Measurements from ENCODE around the gene RPS6KA2. TPM values are rescaled to one million over a fixed set of nuclear protein-coding genes. Genes with fewer than 3 reads are reported as not detected.

The RPS6KA2 gene
- total RNA-seq, 1 experiment from 2014 or later: 4.1 TPM

DNA sequence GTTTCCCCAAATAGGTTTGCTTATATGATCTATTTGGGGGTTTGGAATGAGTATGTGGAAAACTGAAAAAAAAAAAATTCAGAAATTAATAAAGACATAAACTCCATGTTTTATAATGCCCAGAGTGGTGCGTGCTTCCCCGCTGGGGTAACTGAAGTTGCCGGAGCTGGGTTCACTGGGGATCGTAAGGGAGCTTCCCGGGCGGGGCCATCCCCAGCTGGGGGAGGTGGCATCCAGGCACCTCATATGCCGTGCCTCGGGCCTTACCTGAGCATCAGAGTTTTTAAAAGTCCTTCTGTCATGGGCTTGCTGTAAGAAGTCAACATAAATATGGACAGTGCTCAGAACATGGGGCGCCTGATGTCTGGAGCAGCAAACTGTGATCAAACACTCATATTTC is 22.7 kb downstream of the RPS6KA2 start:
- ATAC-seq: no peak

DNA sequence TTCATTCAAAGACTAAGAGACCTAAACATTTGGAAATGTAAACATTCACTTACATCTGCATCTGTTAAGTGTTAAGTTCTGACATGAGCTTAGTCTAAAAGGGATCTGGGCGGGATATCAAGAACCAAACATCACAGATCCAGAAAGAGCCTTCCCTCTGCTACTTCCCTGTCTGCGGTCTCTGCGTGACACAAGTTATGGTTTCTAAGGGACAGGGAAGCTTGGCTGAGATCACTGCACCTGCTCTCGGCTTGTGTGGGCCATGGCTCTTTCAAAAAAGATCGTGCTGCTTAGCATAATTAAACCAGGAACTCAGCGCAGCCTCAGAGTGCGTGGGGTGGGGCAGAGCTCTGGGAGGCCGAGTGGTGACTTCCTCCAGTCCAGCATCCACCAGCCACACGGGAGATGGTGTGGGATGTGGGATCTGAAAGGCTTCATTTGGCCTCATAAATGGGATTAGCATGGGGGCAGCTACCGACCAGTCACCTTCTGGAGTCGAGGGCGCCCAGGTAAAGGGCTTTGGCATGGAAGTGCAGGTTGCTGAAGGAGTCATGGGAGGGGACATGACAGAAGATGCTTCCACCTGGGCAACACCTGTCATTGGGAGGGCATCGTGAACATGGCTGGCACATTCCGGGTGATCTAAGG is 23.9 kb downstream of the RPS6KA2 start:
- no peaks in the 10 kb centered on the region for H3K9me3 ChIP-seq (ENCODE audit: control insufficient read depth, insufficient read depth, low read depth, low read length)
- ChIA-PET POLR2A (no interaction called here), CTCF (no interaction called here)
- in situ Hi-C loops (cut with HindIII; ENCODE audit: low pct_unique_long_range_greater_than_20kb, low sequenced_read_pairs): no loop called here
- ATAC-seq: no peak
- no peak overlapping the region for H3K4me3 ChIP-seq (ENCODE audit: low read depth in 2 of 2, low read length in 2 of 2)
- DNase-seq (ENCODE audit: low read depth, low spot score): no peak
- no peaks in the 10 kb centered on the region for H3K27me3 ChIP-seq (ENCODE audit: control insufficient read depth, insufficient read depth, low read length)
- H3K27ac ChIP-seq (ENCODE audit: low read length): no peak overlapping the region
- TF ChIP-seq TCF7L2 (IDR thresholded peaks at IDR 0.05; ENCODE audit: low read depth, low read length) (no peak), POLR2AphosphoS5 (IDR thresholded peaks at IDR 0.05; ENCODE audit: low read depth, low read length) (no peak), CTCF (IDR thresholded peaks at IDR 0.05) (no peak), SIN3A (IDR thresholded peaks at IDR 0.05; ENCODE audit: borderline replicate concordance, insufficient read depth, low read depth, low read length) (no peak)
- TF ChIP-seq, protein P1, sequence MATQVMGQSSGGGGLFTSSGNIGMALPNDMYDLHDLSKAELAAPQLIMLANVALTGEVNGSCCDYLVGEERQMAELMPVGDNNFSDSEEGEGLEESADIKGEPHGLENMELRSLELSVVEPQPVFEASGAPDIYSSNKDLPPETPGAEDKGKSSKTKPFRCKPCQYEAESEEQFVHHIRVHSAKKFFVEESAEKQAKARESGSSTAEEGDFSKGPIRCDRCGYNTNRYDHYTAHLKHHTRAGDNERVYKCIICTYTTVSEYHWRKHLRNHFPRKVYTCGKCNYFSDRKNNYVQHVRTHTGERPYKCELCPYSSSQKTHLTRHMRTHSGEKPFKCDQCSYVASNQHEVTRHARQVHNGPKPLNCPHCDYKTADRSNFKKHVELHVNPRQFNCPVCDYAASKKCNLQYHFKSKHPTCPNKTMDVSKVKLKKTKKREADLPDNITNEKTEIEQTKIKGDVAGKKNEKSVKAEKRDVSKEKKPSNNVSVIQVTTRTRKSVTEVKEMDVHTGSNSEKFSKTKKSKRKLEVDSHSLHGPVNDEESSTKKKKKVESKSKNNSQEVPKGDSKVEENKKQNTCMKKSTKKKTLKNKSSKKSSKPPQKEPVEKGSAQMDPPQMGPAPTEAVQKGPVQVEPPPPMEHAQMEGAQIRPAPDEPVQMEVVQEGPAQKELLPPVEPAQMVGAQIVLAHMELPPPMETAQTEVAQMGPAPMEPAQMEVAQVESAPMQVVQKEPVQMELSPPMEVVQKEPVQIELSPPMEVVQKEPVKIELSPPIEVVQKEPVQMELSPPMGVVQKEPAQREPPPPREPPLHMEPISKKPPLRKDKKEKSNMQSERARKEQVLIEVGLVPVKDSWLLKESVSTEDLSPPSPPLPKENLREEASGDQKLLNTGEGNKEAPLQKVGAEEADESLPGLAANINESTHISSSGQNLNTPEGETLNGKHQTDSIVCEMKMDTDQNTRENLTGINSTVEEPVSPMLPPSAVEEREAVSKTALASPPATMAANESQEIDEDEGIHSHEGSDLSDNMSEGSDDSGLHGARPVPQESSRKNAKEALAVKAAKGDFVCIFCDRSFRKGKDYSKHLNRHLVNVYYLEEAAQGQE (IDR thresholded peaks at IDR 0.05; ENCODE audit: insufficient read depth in 1 of 2, low read depth in 2 of 2, low read length in 1 of 2): no peak
- no TSS peak for BruUV-seq (replicated peaks)
- no peaks in the 10 kb centered on the region for H3K36me3 ChIP-seq (ENCODE audit: control insufficient read depth, insufficient read depth, low read length)
- H3K4me1 ChIP-seq (ENCODE audit: control insufficient read depth, insufficient read depth, low read length): no peaks in the 10 kb centered on the region
- intact Hi-C loops (cut with micrococcal nuclease; ENCODE audit: unreplicated experiment): no loop called here

More for the DNA sequence above, 22.7 kb downstream of the RPS6KA2 start:
- intact Hi-C loops (cut with micrococcal nuclease; ENCODE audit: unreplicated experiment) (no loop called here), in situ Hi-C loops (cut with HindIII; ENCODE audit: low pct_unique_long_range_greater_than_20kb, low sequenced_read_pairs) (no loop called here)
- no TSS peak for BruUV-seq (replicated peaks)
- no peak overlapping the region for H3K27ac ChIP-seq (ENCODE audit: low read length)
- H3K36me3 ChIP-seq (ENCODE audit: control insufficient read depth, insufficient read depth, low read length): no peaks in the 10 kb centered on the region
- CTCF ChIA-PET: interaction anchor here (0.7 kb wide), 1 partner anchor 23 kb away, joined by 3 read pairs; no protein-coding TSS in a partner anchor
- no peak overlapping the region for H3K4me3 ChIP-seq (ENCODE audit: low read depth in 2 of 2, low read length in 2 of 2)
- no peaks in the 10 kb centered on the region for H3K4me1 ChIP-seq (ENCODE audit: control insufficient read depth, insufficient read depth, low read length)
- POLR2A ChIA-PET: no interaction called here
- no peak for DNase-seq (ENCODE audit: low read depth, low spot score)
- H3K27me3 ChIP-seq (ENCODE audit: control insufficient read depth, insufficient read depth, low read length): no peaks in the 10 kb centered on the region
- TF ChIP-seq SIN3A (IDR thresholded peaks at IDR 0.05; ENCODE audit: borderline replicate concordance, insufficient read depth, low read depth, low read length) (no peak), CTCF (IDR thresholded peaks at IDR 0.05) (no peak), POLR2AphosphoS5 (IDR thresholded peaks at IDR 0.05; ENCODE audit: low read depth, low read length) (no peak), TCF7L2 (IDR thresholded peaks at IDR 0.05; ENCODE audit: low read depth, low read length) (no peak)
- TF ChIP-seq, protein P1 (IDR thresholded peaks at IDR 0.05; ENCODE audit: insufficient read depth in 1 of 2, low read depth in 2 of 2, low read length in 1 of 2): no peak
- H3K9me3 ChIP-seq (ENCODE audit: control insufficient read depth, insufficient read depth, low read depth, low read length): no peaks in the 10 kb centered on the region

Measured in Panc1 (cell line).